HepG2 (cell line): ENCODE measurements around the gene GSTM4. TPM values are rescaled to one million over a fixed set of nuclear protein-coding genes. Genes with fewer than 3 reads are reported as not detected.

ENCODE experiments used
- ATAC-seq: fragments of 200-7000 bp; cut with Tn5 transposase; 3 replicates; pipeline ENCODE4 v1.9.1; 2020; ENCODE audit warnings: mild to moderate bottlenecking, moderate library complexity
- BruUV-seq: library from RNA; stranded (reverse); fragments of 400-500 nt; replicated peaks from 2 replicates; lab custom pipeline; 2021; lab: Mats Ljungman, UMichigan
- CTCF ChIA-PET: fragments of 300-600 bp; formaldehyde crosslinking; extraction: SDS; loops from one replicate; lab custom pipeline; 2021; ENCODE audit warnings: low total read pairs, inconsistent platforms, low intra/inter-chr PET ratio; lab: Yijun Ruan, JAX
- POLR2A ChIA-PET: fragments of 350-600 bp; sonication (Branson Sonifier 250); formaldehyde crosslinking; loops from one replicate; lab custom pipeline; 2020; ENCODE audit warnings: antibody characterized with exemption, inconsistent platforms; lab: Yijun Ruan, JAX
- DNase-seq: peaks from one replicate; pipeline ENCODE4 v3.0.0-alpha.2; 2015; ENCODE audit warnings: low spot score
- FAIRE-seq: peaks from 3 replicates; lab custom pipeline; 2011; peaks lifted over from hg19 to GRCh38; lab: Jason Lieb, UNC
- H2AFZ ChIP-seq: one replicate; pipeline ENCODE4 v1.6.1; 2011; ENCODE audit warnings: low read length, inconsistent platforms
- H3K27ac ChIP-seq: fragments of 300-600 bp; 3 replicates; pipeline ENCODE4 v1.8.0; 2011; ENCODE audit warnings: mixed run types, mild to moderate bottlenecking, mixed read lengths, low read length, inconsistent platforms; ENCODE audit not compliant: insufficient read depth; ENCODE audit errors: extremely low read length
- H3K27me3 ChIP-seq, 2 experiments: fragments of 200-600 bp in 1 of 2; 2 replicates in 1 of 2; 3 replicates in 1 of 2; pipeline versions ENCODE4 v1.6.0 to v1.8.0; 2011; ENCODE audit warnings: low read length in 2 of 2, mild to moderate bottlenecking in 2 of 2, moderate library complexity in 2 of 2, inconsistent platforms in 1 of 2; ENCODE audit not compliant: insufficient read depth in 2 of 2, control insufficient read depth in 1 of 2
- H3K36me3 ChIP-seq, 2 experiments: fragments of 200-600 bp in 1 of 2; replicated peaks in 1 of 2; 2 replicates in 1 of 2; 3 replicates in 1 of 2; pipeline versions ENCODE4 v1.5.1 to v1.8.0; 2011; ENCODE audit warnings: low read length in 2 of 2, inconsistent platforms in 1 of 2; ENCODE audit not compliant: insufficient read depth in 2 of 2, control insufficient read depth in 1 of 2
- H3K4me1 ChIP-seq: 2 replicates; pipeline ENCODE4 v1.5.1; 2012; ENCODE audit warnings: low read length, inconsistent platforms; ENCODE audit not compliant: insufficient read depth
- H3K4me2 ChIP-seq: 2 replicates; pipeline ENCODE4 v1.6.0; 2011; ENCODE audit warnings: low read depth, low read length, inconsistent platforms
- H3K4me3 ChIP-seq, 3 experiments: fragments of 200-600 bp in 1 of 3; sonication (generic), shearing (Covaris generic) in 1 of 3; replicated peaks in 1 of 3; 2 replicates each; pipeline ENCODE4 v1.5.1; 2011 to 2016; ENCODE audit warnings: low read length in 3 of 3, inconsistent platforms in 2 of 3, low read depth in 2 of 3, mild to moderate bottlenecking in 2 of 3, control low read depth in 1 of 3, mixed read lengths in 1 of 3; ENCODE audit not compliant: insufficient read depth in 1 of 3
- H3K79me2 ChIP-seq: one replicate; pipeline ENCODE4 v1.6.1; 2011; ENCODE audit warnings: low read length, inconsistent platforms; ENCODE audit not compliant: insufficient read depth
- H3K9ac ChIP-seq: 2 replicates; pipeline ENCODE4 v1.6.0; 2011; ENCODE audit warnings: mild to moderate bottlenecking, low read depth, low read length, inconsistent platforms; ENCODE audit not compliant: insufficient read depth
- H3K9me3 ChIP-seq: 2 replicates; pipeline ENCODE4 v1.5.1; 2012; ENCODE audit warnings: mild to moderate bottlenecking, low read length
- H4K20me1 ChIP-seq: 2 replicates; pipeline ENCODE4 v1.6.0; 2011; ENCODE audit warnings: inconsistent platforms, mild to moderate bottlenecking, low read length, moderate library complexity; ENCODE audit not compliant: insufficient read depth
- MTF1 ChIP-seq: sonication (generic); formaldehyde crosslinking; IDR thresholded peaks from 2 replicates; pipeline ENCODE4 v1.5.0; 2020; ENCODE audit warnings: missing genetic modification reagents
- NFIB ChIP-seq: sonication (generic); formaldehyde crosslinking; IDR thresholded peaks from 2 replicates; pipeline ENCODE4 v1.9.0; 2021; ENCODE audit warnings: missing genetic modification reagents, mild to moderate bottlenecking, borderline replicate concordance
- TCF7L2 ChIP-seq: IDR thresholded peaks from 2 replicates; pipeline ENCODE4 v1.6.1; 2011; ENCODE audit warnings: mild to moderate bottlenecking, low read depth, low read length, moderate library complexity
- ZNF605 ChIP-seq: sonication (generic); formaldehyde crosslinking; IDR thresholded peaks from 2 replicates; pipeline ENCODE4 v1.8.0; 2022; ENCODE audit warnings: mild to moderate bottlenecking, missing genetic modification reagents
- ZNF781 ChIP-seq: sonication (generic); formaldehyde crosslinking; IDR thresholded peaks from 2 replicates; pipeline ENCODE4 v1.5.1; 2020; ENCODE audit warnings: borderline replicate concordance, mild to moderate bottlenecking, missing genetic modification reagents; ENCODE audit errors: not compliant biosample characterization
- WGBS: methylation state at CpG from one replicate; pipeline ENCODE4 v1.1.6; 2017; ENCODE audit warnings: low lambda C conversion rate; 5-methylcytosine and 5-hydroxymethylcytosine counted together
- in situ Hi-C: cut with HindIII; loops from 2 replicates; pipeline ENCODE4 v1.10.0; 2017; ENCODE audit warnings: low pct_unique_long_range_greater_than_20kb; ENCODE audit not compliant: extremely low pct_ligation_motif_present
- intact Hi-C: fragments of 100-400 bp; cut with micrococcal nuclease; formaldehyde crosslinking; loops from one replicate; pipeline ENCODE4 v1.10.0; 2022; ENCODE audit not compliant: unreplicated experiment
- polyA plus RNA-seq, 8 experiments: library from polyadenylated mRNA; depleted of rRNA in 3 of 8; stranded (reverse) in 7 of 8; unstranded in 1 of 8; fragments of >200 nt; fragmentation: Illumina TruSeq in 4 of 8; extraction: Trizol in 4 of 8; gene quantifications; 2 replicates each; pipeline versions ENCODE4 v1.2.1 to v1.2.3, GENCODE V29; 2011 to 2016; ENCODE audit warnings: low read depth in 4 of 8, missing spikeins in 1 of 8, mixed read lengths in 1 of 8; ENCODE audit not compliant: insufficient read depth in 1 of 8
- total RNA-seq, 5 experiments: library from RNA; depleted of rRNA; stranded (reverse); fragments of >200 nt; fragmentation: Illumina TruSeq; extraction: Trizol; gene quantifications; 2 replicates each; pipeline ENCODE4 v1.2.3, GENCODE V29; 2016; ENCODE audit warnings: low read depth in 1 of 5
- TF ChIP-seq, protein P1 (sequence below): IDR thresholded peaks from 2 replicates; pipeline ENCODE4 v1.6.1; 2016; ENCODE audit warnings: missing compliant biosample characterization, missing genetic modification reagents, borderline replicate concordance
- TF ChIP-seq, protein P2 (sequence below): sonication (generic); formaldehyde crosslinking; IDR thresholded peaks from 2 replicates; pipeline ENCODE4 v1.4.0; 2020; ENCODE audit warnings: missing genetic modification reagents
- TF ChIP-seq, protein P3 (sequence below), 2 experiments: sonication (generic) in 1 of 2; formaldehyde crosslinking in 1 of 2; IDR thresholded peaks; 2 replicates each; pipeline versions ENCODE4 v1.5.1 to v1.6.1; 2011 to 2020; ENCODE audit warnings: borderline replicate concordance in 1 of 2, low read depth in 1 of 2, low read length in 1 of 2, mild to moderate bottlenecking in 1 of 2, missing genetic modification reagents in 1 of 2, moderate library complexity in 1 of 2
- TF ChIP-seq, protein P4 (sequence below): sonication (generic); formaldehyde crosslinking; IDR thresholded peaks from 2 replicates; pipeline ENCODE4 v1.4.0; 2020; ENCODE audit warnings: missing genetic modification reagents
- TF ChIP-seq, protein P5 (sequence below): sonication (generic); formaldehyde crosslinking; IDR thresholded peaks from 2 replicates; pipeline ENCODE4 v1.4.0; 2020; ENCODE audit warnings: missing genetic modification reagents
- TF ChIP-seq, protein P6 (sequence below): sonication (generic); formaldehyde crosslinking; IDR thresholded peaks from 2 replicates; pipeline ENCODE4 v1.5.0; 2020; ENCODE audit warnings: missing genetic modification reagents, mild to moderate bottlenecking, borderline replicate concordance

Gene GSTM4
- total and polyA plus RNA-seq, 2 of the 13 experiments (the other 11 are each of a cell fraction or from before 2014, with no cell fraction given), result 25.3 to 40.8 TPM

DNA sequence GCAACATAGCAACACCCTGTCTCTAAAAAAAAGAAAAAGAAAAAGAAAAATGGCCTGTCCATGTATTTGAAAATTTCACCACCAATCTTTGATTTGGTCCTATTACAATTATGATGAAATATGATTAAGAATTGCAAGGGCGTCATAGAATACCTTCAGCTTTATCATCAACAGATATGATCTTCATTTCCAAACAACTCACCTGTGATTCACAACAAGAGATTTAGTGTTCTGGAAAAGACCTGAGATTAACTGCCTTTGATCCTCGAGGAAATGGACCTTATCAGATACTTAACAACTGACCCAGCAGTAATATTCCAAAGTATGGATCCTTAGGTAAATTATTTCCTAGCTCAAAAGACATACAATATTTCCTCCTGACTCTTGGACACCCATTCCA is 3.5 kb upstream of the GSTM4 start:
- CTCF ChIA-PET, result no interaction called here
- H3K9me3 ChIP-seq, result no peaks in the 10 kb centered on the region
- no peaks in the 10 kb centered on the region for H3K79me2 ChIP-seq
- WGBS, result 13% methylated on average over 2 of the region's 2 CpGs
- in situ Hi-C loops, result no loop called here
- H3K4me3 ChIP-seq, result no peak overlapping the region
- no peak overlapping the region for H3K27ac ChIP-seq
- H3K4me1 ChIP-seq, result peaks cover 23% of the 10 kb centered on the region
- no peaks in the 10 kb centered on the region for H4K20me1 ChIP-seq
- BruUV-seq, result no TSS peak
- no peak overlapping the region for H3K9ac ChIP-seq
- ATAC-seq, result no peak
- H3K27me3 ChIP-seq, result 0 out of 5 replicates have a peak, but pooled peaks cover 0 to 4% of the 10 kb centered on the region in 2 experiments
- DNase-seq, result no peak
- no peaks in the 10 kb centered on the region for H3K36me3 ChIP-seq
- no peak overlapping the region for H2AFZ ChIP-seq
- POLR2A ChIA-PET, result no interaction called here
- no peak for FAIRE-seq
- no peak overlapping the region for H3K4me2 ChIP-seq
- intact Hi-C loops, result no loop called here
- TF ChIP-seq, protein P1, sequence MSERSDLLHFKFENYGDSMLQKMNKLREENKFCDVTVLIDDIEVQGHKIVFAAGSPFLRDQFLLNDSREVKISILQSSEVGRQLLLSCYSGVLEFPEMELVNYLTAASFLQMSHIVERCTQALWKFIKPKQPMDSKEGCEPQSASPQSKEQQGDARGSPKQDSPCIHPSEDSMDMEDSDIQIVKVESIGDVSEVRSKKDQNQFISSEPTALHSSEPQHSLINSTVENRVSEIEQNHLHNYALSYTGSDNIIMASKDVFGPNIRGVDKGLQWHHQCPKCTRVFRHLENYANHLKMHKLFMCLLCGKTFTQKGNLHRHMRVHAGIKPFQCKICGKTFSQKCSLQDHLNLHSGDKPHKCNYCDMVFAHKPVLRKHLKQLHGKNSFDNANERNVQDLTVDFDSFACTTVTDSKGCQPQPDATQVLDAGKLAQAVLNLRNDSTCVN (CRISPR knock-in tag), result no peak
- TF ChIP-seq, protein P2, sequence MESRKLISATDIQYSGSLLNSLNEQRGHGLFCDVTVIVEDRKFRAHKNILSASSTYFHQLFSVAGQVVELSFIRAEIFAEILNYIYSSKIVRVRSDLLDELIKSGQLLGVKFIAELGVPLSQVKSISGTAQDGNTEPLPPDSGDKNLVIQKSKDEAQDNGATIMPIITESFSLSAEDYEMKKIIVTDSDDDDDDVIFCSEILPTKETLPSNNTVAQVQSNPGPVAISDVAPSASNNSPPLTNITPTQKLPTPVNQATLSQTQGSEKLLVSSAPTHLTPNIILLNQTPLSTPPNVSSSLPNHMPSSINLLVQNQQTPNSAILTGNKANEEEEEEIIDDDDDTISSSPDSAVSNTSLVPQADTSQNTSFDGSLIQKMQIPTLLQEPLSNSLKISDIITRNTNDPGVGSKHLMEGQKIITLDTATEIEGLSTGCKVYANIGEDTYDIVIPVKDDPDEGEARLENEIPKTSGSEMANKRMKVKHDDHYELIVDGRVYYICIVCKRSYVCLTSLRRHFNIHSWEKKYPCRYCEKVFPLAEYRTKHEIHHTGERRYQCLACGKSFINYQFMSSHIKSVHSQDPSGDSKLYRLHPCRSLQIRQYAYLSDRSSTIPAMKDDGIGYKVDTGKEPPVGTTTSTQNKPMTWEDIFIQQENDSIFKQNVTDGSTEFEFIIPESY (CRISPR knock-in tag), result no peak
- TF ChIP-seq ZNF781 (CRISPR knock-in tag) (no peak), MTF1 (no peak), TCF7L2 (no peak), ZNF605 (CRISPR knock-in tag) (no peak), NFIB (no peak)
- TF ChIP-seq, protein P3, sequence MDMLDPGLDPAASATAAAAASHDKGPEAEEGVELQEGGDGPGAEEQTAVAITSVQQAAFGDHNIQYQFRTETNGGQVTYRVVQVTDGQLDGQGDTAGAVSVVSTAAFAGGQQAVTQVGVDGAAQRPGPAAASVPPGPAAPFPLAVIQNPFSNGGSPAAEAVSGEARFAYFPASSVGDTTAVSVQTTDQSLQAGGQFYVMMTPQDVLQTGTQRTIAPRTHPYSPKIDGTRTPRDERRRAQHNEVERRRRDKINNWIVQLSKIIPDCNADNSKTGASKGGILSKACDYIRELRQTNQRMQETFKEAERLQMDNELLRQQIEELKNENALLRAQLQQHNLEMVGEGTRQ (IDR thresholded peaks at IDR 0.05; ENCODE audit: low read depth, low read length), result no peak
- TF ChIP-seq, protein P3 (CRISPR knock-in tag; IDR thresholded peaks at IDR 0.05; ENCODE audit: borderline replicate concordance), result no peak
- TF ChIP-seq, protein P4, sequence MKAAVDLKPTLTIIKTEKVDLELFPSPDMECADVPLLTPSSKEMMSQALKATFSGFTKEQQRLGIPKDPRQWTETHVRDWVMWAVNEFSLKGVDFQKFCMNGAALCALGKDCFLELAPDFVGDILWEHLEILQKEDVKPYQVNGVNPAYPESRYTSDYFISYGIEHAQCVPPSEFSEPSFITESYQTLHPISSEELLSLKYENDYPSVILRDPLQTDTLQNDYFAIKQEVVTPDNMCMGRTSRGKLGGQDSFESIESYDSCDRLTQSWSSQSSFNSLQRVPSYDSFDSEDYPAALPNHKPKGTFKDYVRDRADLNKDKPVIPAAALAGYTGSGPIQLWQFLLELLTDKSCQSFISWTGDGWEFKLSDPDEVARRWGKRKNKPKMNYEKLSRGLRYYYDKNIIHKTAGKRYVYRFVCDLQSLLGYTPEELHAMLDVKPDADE (CRISPR knock-in tag), result no peak
- TF ChIP-seq, protein P5, sequence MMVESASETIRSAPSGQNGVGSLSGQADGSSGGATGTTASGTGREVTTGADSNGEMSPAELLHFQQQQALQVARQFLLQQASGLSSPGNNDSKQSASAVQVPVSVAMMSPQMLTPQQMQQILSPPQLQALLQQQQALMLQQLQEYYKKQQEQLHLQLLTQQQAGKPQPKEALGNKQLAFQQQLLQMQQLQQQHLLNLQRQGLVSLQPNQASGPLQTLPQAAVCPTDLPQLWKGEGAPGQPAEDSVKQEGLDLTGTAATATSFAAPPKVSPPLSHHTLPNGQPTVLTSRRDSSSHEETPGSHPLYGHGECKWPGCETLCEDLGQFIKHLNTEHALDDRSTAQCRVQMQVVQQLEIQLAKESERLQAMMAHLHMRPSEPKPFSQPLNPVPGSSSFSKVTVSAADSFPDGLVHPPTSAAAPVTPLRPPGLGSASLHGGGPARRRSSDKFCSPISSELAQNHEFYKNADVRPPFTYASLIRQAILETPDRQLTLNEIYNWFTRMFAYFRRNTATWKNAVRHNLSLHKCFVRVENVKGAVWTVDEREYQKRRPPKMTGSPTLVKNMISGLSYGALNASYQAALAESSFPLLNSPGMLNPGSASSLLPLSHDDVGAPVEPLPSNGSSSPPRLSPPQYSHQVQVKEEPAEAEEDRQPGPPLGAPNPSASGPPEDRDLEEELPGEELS (CRISPR knock-in tag), result no peak
- TF ChIP-seq, protein P6, sequence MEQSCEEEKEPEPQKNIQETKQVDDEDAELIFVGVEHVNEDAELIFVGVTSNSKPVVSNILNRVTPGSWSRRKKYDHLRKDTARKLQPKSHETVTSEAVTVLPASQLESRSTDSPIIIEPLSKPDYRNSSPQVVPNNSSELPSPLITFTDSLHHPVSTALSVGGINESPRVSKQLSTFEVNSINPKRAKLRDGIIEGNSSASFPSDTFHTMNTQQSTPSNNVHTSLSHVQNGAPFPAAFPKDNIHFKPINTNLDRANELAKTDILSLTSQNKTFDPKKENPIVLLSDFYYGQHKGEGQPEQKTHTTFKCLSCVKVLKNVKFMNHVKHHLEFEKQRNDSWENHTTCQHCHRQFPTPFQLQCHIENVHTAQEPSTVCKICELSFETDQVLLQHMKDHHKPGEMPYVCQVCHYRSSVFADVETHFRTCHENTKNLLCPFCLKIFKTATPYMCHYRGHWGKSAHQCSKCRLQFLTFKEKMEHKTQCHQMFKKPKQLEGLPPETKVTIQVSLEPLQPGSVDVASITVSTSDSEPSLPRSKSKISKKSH, result no peak
